NT2/D1 (cell line): ENCODE data around the gene RNU6-8.

ENCODE experiments used
- YY1 ChIP-seq: IDR thresholded peaks from 2 replicates; pipeline ENCODE4 v1.6.1; 2011; ENCODE audit not compliant: insufficient read length, insufficient read depth
- ZNF274 ChIP-seq: IDR thresholded peaks from 2 replicates; pipeline ENCODE4 v1.6.1; 2011; ENCODE audit warnings: mild to moderate bottlenecking, low read depth, low read length

- TF ChIP-seq YY1 (no peak), ZNF274 (no peak)
These were observed 874 bp upstream of the RNU6-8 start for GRCh38 chr14:32203928-32204357.
